ENCODE results near the gene SERGEF. TPM values are rescaled to one million over a fixed set of nuclear protein-coding genes. Genes with fewer than 3 reads are reported as not detected.
A peak's percentile ranks its signal among the peaks of the same experiment; 100 is the strongest.

SERGEF gene
- 10 to 100 TPM; 44.3 to 47.2 TPM for total RNA-seq

DNA sequence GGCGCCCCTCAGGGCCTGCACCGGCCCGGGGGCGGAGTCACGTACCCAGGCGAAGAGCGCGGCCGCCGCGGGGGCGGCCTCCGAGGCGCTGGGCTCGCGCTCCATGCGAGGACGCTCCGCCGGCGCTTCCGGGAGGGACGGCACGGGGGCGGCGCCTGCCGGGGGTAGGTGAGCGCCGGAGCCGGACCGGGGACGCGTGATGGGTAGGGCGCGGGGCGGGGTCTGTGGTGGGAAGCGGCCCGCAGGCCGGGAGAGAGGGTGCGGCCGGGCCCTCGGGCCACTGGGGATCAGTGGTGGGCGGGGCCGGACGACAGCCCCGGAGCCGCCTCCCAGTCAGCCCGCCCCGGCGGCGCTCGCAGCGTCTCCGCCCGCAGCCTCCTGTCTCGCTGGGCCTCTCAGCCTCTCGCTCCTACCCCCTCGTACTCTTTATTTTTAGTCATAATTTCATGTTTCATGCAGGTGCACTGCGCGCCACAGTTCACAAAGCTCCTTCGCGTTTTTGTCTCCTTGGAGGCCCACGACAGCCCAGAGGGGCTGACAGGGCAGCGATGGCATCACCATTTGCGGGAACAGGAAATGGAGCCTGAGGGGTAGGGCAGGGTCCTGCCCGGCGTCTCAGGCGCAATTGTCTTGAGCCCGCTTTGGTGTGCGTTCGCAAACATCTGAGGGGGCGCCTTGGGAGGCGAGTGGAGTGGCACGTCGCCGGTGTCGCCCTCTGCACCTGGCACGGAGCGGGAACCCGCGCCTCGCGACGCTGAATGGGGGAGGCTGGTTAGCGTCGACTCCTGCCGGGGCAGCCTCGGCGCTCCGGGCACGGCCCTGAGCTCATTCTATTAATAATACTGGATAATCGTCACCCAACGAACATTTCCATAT, at the start of gene SERGEF:
SERGEF (minus strand) TSS at position 142 of the 876 bp plus-strand sequence; CDS start at position 105, 37 bp downstream.
- Mint-ChIP-seq H3K4me1 (peaks cover 27% of the 10 kb centered on the region), H3K9me3 (no peaks in the 10 kb centered on the region), H3K27ac (peak within 1 kb of the TSS; percentile 96), H3K27me3 (no peaks in the 10 kb centered on the region), H3K4me3 (peak within 1 kb of the TSS; percentile 97), H3K36me3 (no peaks in the 10 kb centered on the region)
- ATAC-seq (ENCODE audit: low read depth): peak; percentile 93
- peak; percentile 97 for DNase-seq
- POLR2A ChIA-PET: interaction anchor here (0.6 to 1.5 kb wide), 11 partner anchors 8 to 936 kb away, joined by 3 to 6 read pairs (median 4); partner anchors contain the start of genes LDHA, NUCB2, RPS13 and SAAL1

DNA sequence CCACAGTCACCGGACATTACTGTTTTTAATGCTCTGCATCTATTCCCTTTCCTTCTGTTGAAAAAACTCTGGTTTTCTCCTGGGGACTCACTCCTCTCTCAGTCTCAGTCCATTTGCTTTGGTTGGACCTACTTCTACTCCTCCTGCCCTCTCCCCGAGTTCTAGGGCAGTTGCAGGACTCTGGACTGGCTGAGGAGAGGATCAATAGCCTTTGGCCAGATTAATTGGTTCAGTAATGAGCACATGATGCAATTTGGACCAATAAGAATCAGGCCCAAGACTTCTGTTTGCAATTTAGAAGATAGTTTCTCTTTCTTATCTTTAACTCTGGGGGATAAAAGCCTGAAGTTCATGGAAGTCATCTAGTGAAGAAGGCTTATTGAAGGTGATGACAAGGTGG, 48.5 kb upstream of the SERGEF start:
- no peaks in the 10 kb centered on the region for H3K4me1 Mint-ChIP-seq
- no peak overlapping the region for H3K27ac Mint-ChIP-seq
- DNase-seq (no peak), ATAC-seq (ENCODE audit: low read depth) (no peak)
- no peaks in the 10 kb centered on the region for H3K27me3 Mint-ChIP-seq
- H3K36me3 Mint-ChIP-seq: peaks cover 1% of the 10 kb centered on the region
- POLR2A ChIA-PET: no interaction called here
- H3K9me3 Mint-ChIP-seq: no peaks in the 10 kb centered on the region
- no peak overlapping the region for H3K4me3 Mint-ChIP-seq

DNA sequence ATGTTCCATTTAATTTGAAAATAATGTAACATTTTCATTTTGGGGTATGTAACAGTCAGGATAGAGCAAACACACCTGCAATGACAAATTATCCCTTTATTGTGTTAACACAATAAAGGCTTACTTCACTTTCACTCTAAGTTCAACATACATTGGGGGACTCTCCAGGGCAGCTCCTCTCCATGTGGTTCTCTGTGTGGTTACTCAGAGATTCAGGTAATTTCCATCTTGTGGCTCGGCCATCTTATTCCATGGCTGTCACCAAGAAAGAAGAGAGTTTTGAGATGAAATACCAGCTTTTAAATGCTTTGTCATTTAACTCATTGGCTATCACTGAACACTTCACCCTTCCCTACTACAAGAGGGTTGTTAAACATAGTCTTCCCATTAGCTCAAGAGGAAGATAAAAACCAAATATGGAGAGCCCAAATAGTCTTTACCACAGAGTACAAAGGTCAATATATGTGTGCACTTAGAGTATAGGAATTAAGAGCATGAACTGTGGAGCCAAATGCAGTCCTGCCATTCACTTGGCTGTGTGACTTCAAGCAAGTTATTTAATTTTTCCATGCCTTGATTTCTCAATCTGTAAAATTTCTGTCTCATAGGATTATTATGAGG, 43.8 kb upstream of the SERGEF start:
- Mint-ChIP-seq H3K36me3 (peaks cover 1% of the 10 kb centered on the region), H3K4me3 (no peak overlapping the region), H3K9me3 (no peaks in the 10 kb centered on the region), H3K4me1 (no peaks in the 10 kb centered on the region), H3K27me3 (no peaks in the 10 kb centered on the region), H3K27ac (no peak overlapping the region)
- DNase-seq (no peak), ATAC-seq (ENCODE audit: low read depth) (no peak)
- POLR2A ChIA-PET: no interaction called here

GRCh38 chr11:18054511-18055103, 41.8 kb upstream of the SERGEF start:
- POLR2A ChIA-PET: no interaction called here
- no peak overlapping the region for H3K4me3 Mint-ChIP-seq
- H3K4me1 Mint-ChIP-seq: peaks cover 2% of the 10 kb centered on the region
- no peaks in the 10 kb centered on the region for H3K27me3 Mint-ChIP-seq
- H3K27ac Mint-ChIP-seq: no peak overlapping the region
- no peaks in the 10 kb centered on the region for H3K9me3 Mint-ChIP-seq
- DNase-seq (no peak), ATAC-seq (ENCODE audit: low read depth) (peak; percentile 42)
- peaks cover 1% of the 10 kb centered on the region for H3K36me3 Mint-ChIP-seq

GRCh38 chr11:18050848-18051247, 38.0 kb upstream of the SERGEF start:
- DNase-seq (no peak), ATAC-seq (ENCODE audit: low read depth) (no peak)
- POLR2A ChIA-PET: no interaction called here
- Mint-ChIP-seq H3K4me1 (peaks cover 2% of the 10 kb centered on the region), H3K27ac (no peak overlapping the region), H3K36me3 (no peaks in the 10 kb centered on the region), H3K4me3 (no peak overlapping the region), H3K9me3 (peaks cover 2% of the 10 kb centered on the region), H3K27me3 (peaks cover 24% of the 10 kb centered on the region)

GRCh38 chr11:18046116-18046777, 33.4 kb upstream of the SERGEF start, which contains the start of gene TPH1:
Gene TPH1 (minus strand): TSS chr11:18046269. CDS start chr11:18040762, 5,507 bp downstream.
- DNase-seq (no peak), ATAC-seq (ENCODE audit: low read depth) (no peak)
- Mint-ChIP-seq H3K36me3 (no peaks in the 10 kb centered on the region), H3K9me3 (peaks cover 2% of the 10 kb centered on the region), H3K4me3 (no peak within 1 kb of the TSS), H3K27ac (no peak within 1 kb of the TSS), H3K4me1 (peaks cover 2% of the 10 kb centered on the region), H3K27me3 (peaks cover 54% of the 10 kb centered on the region)
- POLR2A ChIA-PET: no interaction called here

GRCh38 chr11:18036456-18036855, 23.6 kb upstream of the SERGEF start:
- H3K27me3 Mint-ChIP-seq: peaks cover 4% of the 10 kb centered on the region
- POLR2A ChIA-PET: no interaction called here
- ATAC-seq (ENCODE audit: low read depth): no peak
- H3K27ac Mint-ChIP-seq: no peak overlapping the region
- H3K4me1 Mint-ChIP-seq: no peaks in the 10 kb centered on the region
- H3K36me3 Mint-ChIP-seq: no peaks in the 10 kb centered on the region
- no peaks in the 10 kb centered on the region for H3K9me3 Mint-ChIP-seq
- DNase-seq: no peak
- no peak overlapping the region for H3K4me3 Mint-ChIP-seq

DNA sequence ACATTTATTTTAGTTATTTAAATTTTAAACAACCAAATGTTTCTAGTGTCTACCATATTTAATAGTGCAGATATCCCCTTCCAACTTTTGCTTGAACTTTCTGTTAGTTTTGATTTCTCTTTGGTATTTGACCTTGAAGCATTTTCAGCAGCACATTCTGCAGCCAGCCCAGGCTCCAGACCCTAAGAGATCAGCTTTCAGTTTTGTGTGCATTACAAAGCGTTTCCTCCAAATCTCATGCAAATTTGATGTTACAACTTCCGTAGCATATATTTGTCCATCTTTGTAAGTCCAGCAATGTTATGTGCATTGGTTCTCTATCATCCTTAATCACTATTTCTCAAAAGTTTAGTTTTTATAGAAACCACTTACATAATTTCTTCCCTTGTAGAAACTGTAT, 14.6 kb upstream of the SERGEF start:
- ATAC-seq (ENCODE audit: low read depth) (no peak), DNase-seq (no peak)
- no peaks in the 10 kb centered on the region for H3K27me3 Mint-ChIP-seq
- H3K36me3 Mint-ChIP-seq: no peaks in the 10 kb centered on the region
- POLR2A ChIA-PET: no interaction called here
- H3K27ac Mint-ChIP-seq: no peak overlapping the region
- H3K4me3 Mint-ChIP-seq: no peak overlapping the region
- H3K4me1 Mint-ChIP-seq: peaks cover 4% of the 10 kb centered on the region
- no peaks in the 10 kb centered on the region for H3K9me3 Mint-ChIP-seq

GRCh38 chr11:18022419-18022818, 9.6 kb upstream of the SERGEF start:
- ATAC-seq (ENCODE audit: low read depth): no peak
- DNase-seq: no peak
- H3K36me3 Mint-ChIP-seq: no peaks in the 10 kb centered on the region
- H3K27me3 Mint-ChIP-seq: no peaks in the 10 kb centered on the region
- H3K9me3 Mint-ChIP-seq: no peaks in the 10 kb centered on the region
- H3K27ac Mint-ChIP-seq: no peak overlapping the region
- peaks cover 4% of the 10 kb centered on the region for H3K4me1 Mint-ChIP-seq
- no peak overlapping the region for H3K4me3 Mint-ChIP-seq
- POLR2A ChIA-PET: no interaction called here

DNA sequence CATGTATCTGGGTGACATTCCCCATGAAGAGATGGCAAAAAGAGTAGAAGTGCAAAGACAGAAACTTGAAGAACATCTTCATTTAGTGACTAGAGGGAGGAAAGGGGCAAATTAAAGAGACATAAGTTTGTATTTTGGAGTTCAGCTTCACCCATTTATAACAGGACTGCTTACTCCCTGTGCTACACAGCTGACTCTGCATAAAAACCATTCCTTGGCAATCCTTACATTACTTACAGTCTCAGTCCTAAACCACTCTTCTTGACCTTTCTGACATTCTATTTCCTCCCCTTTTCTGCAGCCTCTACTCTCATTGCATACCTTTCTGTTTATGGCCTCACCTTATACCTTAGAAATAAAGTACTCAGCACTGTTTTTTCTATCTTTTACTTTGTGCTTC, 6.8 kb upstream of the SERGEF start:
- Mint-ChIP-seq H3K27ac (no peak overlapping the region), H3K4me3 (no peak overlapping the region), H3K9me3 (no peaks in the 10 kb centered on the region), H3K27me3 (no peaks in the 10 kb centered on the region), H3K4me1 (peaks cover 4% of the 10 kb centered on the region), H3K36me3 (no peaks in the 10 kb centered on the region)
- ATAC-seq (ENCODE audit: low read depth) (no peak), DNase-seq (no peak)
- POLR2A ChIA-PET: no interaction called here

GRCh38 chr11:18016789-18017188, 3.9 kb upstream of the SERGEF start:
- POLR2A ChIA-PET: interaction anchor here (0.7 kb wide), 1 partner anchor 354 kb away, joined by 3 read pairs; no protein-coding TSS in a partner anchor
- H3K27ac Mint-ChIP-seq: peak overlapping the region; percentile 16
- H3K36me3 Mint-ChIP-seq: no peaks in the 10 kb centered on the region
- H3K4me1 Mint-ChIP-seq: peaks cover 18% of the 10 kb centered on the region
- H3K27me3 Mint-ChIP-seq: no peaks in the 10 kb centered on the region
- no peak for DNase-seq
- H3K4me3 Mint-ChIP-seq: no peak overlapping the region
- ATAC-seq (ENCODE audit: low read depth): no peak
- no peaks in the 10 kb centered on the region for H3K9me3 Mint-ChIP-seq

DNA sequence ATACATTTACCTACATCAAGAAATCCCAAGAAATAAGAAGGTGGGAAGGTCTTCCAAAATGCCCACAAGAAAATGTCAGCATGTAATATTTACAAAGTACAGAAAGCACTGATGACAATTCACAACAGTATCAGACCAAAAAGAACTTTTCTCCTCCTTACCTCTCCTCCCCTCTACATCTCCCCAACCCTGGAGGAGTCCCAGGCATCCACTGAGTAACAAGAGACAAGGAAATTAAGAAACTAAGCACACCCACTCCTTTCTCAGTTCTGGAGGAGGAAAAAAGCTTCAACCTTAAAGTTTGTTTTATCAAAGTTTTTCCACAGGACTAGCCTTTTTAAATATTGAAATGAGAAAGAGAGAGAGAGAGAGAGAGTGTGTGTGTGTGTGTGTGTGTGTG, 2.0 kb upstream of the SERGEF start:
- Mint-ChIP-seq H3K27ac (no peak overlapping the region), H3K4me1 (peaks cover 27% of the 10 kb centered on the region), H3K9me3 (no peaks in the 10 kb centered on the region), H3K36me3 (no peaks in the 10 kb centered on the region), H3K27me3 (no peaks in the 10 kb centered on the region), H3K4me3 (peak overlapping the region; percentile 22)
- ATAC-seq (ENCODE audit: low read depth) (no peak), DNase-seq (no peak)
- POLR2A ChIA-PET: interaction anchor here (1.5 kb wide), 2 partner anchors 79 to 380 kb away, joined by 4 to 5 read pairs; partner anchors contain the start of gene LDHA

Measured in activated naive CD8-positive, alpha-beta T cell treated with anti-CD3 and anti-CD28 coated beads, Interleukin-2, amount 10 ng/mL, durations not matched to agents 7 days and 5 days (primary cell).